WTC11 (cell line): ENCODE measurements around the gene ARAP3.

ENCODE experiments used
- SP1 ChIP-seq: sonication (generic); formaldehyde crosslinking; conservative IDR thresholded peaks from 2 replicates; pipeline ENCODE4 v1.8.1; 2022; ENCODE audit warnings: missing genetic modification reagents
- TF ChIP-seq, protein P1 (sequence below): sonication (generic); formaldehyde crosslinking; IDR thresholded peaks from 2 replicates; pipeline ENCODE4 v1.8.1; 2023; ENCODE audit warnings: mild to moderate bottlenecking, missing genetic modification reagents, borderline replicate concordance
- TF ChIP-seq, protein P2 (sequence below): fragments of 250-450 bp; sonication (Bioruptor Pico); IDR thresholded peaks from 2 replicates; pipeline ENCODE4 v1.8.0; 2021; ENCODE audit warnings: mild to moderate bottlenecking
- TF ChIP-seq, protein P3 (sequence below): fragments of 200-600 bp; IDR thresholded peaks from 2 replicates; pipeline ENCODE4 v1.8.0; 2022; ENCODE audit warnings: antibody characterized with exemption

DNA sequence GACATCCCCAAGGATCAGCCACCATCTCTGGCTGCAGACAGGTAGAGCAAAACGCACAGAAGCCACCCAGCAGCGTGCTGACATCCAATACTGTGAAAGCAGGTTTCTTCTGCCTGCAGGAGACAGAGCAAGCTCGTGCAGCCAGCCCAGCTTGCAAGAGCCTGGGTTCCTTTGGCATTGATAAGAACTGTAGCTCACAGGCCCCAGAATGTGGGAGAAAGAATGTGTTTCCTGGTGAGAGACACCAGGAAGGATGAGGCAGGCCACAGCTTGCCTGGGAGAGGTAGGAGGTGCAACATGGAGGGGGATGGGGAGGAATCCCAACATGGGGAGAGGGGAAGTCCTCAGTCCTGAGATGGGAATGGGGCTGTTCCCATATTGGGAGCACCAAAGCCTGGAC, 34.0 kb upstream of the ARAP3 start:
- TF ChIP-seq SP1, result no peak
- TF ChIP-seq, protein P1, sequence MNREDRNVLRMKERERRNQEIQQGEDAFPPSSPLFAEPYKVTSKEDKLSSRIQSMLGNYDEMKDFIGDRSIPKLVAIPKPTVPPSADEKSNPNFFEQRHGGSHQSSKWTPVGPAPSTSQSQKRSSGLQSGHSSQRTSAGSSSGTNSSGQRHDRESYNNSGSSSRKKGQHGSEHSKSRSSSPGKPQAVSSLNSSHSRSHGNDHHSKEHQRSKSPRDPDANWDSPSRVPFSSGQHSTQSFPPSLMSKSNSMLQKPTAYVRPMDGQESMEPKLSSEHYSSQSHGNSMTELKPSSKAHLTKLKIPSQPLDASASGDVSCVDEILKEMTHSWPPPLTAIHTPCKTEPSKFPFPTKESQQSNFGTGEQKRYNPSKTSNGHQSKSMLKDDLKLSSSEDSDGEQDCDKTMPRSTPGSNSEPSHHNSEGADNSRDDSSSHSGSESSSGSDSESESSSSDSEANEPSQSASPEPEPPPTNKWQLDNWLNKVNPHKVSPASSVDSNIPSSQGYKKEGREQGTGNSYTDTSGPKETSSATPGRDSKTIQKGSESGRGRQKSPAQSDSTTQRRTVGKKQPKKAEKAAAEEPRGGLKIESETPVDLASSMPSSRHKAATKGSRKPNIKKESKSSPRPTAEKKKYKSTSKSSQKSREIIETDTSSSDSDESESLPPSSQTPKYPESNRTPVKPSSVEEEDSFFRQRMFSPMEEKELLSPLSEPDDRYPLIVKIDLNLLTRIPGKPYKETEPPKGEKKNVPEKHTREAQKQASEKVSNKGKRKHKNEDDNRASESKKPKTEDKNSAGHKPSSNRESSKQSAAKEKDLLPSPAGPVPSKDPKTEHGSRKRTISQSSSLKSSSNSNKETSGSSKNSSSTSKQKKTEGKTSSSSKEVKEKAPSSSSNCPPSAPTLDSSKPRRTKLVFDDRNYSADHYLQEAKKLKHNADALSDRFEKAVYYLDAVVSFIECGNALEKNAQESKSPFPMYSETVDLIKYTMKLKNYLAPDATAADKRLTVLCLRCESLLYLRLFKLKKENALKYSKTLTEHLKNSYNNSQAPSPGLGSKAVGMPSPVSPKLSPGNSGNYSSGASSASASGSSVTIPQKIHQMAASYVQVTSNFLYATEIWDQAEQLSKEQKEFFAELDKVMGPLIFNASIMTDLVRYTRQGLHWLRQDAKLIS (CRISPR knock-in tag), result no peak
- TF ChIP-seq, protein P2, sequence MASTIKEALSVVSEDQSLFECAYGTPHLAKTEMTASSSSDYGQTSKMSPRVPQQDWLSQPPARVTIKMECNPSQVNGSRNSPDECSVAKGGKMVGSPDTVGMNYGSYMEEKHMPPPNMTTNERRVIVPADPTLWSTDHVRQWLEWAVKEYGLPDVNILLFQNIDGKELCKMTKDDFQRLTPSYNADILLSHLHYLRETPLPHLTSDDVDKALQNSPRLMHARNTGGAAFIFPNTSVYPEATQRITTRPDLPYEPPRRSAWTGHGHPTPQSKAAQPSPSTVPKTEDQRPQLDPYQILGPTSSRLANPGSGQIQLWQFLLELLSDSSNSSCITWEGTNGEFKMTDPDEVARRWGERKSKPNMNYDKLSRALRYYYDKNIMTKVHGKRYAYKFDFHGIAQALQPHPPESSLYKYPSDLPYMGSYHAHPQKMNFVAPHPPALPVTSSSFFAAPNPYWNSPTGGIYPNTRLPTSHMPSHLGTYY (CRISPR knock-in tag), result no peak
- TF ChIP-seq, protein P3, sequence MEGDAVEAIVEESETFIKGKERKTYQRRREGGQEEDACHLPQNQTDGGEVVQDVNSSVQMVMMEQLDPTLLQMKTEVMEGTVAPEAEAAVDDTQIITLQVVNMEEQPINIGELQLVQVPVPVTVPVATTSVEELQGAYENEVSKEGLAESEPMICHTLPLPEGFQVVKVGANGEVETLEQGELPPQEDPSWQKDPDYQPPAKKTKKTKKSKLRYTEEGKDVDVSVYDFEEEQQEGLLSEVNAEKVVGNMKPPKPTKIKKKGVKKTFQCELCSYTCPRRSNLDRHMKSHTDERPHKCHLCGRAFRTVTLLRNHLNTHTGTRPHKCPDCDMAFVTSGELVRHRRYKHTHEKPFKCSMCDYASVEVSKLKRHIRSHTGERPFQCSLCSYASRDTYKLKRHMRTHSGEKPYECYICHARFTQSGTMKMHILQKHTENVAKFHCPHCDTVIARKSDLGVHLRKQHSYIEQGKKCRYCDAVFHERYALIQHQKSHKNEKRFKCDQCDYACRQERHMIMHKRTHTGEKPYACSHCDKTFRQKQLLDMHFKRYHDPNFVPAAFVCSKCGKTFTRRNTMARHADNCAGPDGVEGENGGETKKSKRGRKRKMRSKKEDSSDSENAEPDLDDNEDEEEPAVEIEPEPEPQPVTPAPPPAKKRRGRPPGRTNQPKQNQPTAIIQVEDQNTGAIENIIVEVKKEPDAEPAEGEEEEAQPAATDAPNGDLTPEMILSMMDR, result no peak
